NCI-H82 (cell line): Measurements from ENCODE around the gene GMPS.
A peak's percentile ranks its signal among the peaks of the same experiment; 100 is the strongest.
"Not testable (repeated sequence)": the region's sequence is repeated elsewhere in the genome, so short reads cannot be mapped to it uniquely, and the experiment has no call there.

Experiments used
- DNase-seq: peaks from one replicate; lab custom pipeline; 2025; lab: John Stamatoyannopoulos, UW

The GMPS gene

DNA sequence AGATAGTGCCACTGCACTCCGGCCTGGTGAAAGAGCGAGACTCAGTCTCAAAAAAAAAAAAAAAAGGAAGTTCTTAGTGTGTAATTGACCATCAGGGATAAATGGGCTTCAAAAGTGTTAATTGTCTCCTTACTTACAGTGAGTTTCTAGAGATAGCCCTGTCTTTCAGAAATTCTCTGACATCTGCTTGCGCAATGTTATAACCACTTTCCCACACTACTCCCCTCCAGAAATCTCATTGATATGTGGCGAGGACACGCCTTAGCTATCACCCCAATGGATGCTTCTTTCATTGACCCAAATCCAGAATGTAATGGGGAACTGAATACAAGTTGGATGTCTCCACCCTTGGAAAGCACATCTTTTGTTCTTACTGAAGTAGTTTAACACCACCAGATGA, 70.9 kb downstream of the GMPS start:
- DNase-seq, result no peak

GRCh38 chr3:155944081-155944480, 73.6 kb downstream of the GMPS start:
- DNase-seq, result no peak

- no peak for DNase-seq
These were observed 75.7 kb downstream of the GMPS start for GRCh38 chr3:155946178-155946577.

DNA sequence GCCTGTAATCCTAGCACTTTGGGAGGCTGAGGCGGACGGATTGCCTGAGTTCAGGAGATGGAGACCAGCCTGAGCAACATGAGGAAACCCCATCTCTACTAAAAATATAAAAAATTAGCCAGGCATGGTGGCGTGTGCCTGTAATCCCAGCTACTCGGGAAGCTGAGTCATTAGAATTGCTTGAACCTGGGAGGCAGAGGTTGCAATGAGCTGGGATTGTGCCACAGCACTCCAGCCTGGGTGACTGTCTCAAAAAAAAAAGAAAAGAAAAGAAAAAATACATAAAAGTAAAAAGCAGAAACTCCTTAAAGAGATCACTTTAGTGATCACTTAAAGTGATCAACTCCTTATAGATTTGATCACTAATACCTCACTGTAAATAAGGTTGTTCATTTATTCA, 78.0 kb downstream of the GMPS start:
- DNase-seq, result no peak

DNA sequence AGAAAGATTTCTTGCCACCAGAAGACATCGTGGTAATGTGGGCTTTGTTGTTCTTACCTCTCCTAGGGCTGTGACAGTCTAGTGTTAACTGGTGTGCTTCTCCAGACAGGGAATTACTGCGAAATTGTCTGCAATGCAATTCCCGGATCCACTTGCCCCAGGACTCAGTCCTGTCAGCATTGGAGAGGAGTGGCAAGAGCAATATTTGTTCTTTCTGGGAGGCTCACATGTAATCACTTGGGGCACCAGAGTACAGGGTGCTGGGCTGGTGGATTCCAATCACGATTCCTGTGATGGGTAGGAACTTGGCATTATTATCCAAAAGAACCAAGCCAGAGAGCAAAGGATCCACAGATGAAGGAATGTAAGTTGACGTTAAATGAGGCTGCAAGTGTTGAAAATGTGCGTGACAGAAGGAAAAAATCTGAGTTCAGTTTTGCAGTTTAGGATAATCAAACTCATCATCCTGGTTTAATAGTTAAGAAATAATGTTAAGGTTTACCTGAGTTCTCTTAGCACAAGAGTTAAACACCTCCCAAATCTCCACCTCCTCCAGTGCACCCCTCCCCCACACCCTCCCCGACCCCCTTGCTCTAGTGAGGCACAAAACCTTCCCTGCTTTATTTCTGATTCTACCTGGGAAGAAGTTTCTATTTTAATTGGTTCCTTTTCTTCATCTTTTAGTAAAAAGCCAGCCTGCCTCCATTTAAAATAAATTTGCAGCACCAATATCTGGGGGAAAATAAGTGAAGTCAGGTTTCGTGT, 79.2 kb downstream of the GMPS start:
- DNase-seq, result no peak

DNA sequence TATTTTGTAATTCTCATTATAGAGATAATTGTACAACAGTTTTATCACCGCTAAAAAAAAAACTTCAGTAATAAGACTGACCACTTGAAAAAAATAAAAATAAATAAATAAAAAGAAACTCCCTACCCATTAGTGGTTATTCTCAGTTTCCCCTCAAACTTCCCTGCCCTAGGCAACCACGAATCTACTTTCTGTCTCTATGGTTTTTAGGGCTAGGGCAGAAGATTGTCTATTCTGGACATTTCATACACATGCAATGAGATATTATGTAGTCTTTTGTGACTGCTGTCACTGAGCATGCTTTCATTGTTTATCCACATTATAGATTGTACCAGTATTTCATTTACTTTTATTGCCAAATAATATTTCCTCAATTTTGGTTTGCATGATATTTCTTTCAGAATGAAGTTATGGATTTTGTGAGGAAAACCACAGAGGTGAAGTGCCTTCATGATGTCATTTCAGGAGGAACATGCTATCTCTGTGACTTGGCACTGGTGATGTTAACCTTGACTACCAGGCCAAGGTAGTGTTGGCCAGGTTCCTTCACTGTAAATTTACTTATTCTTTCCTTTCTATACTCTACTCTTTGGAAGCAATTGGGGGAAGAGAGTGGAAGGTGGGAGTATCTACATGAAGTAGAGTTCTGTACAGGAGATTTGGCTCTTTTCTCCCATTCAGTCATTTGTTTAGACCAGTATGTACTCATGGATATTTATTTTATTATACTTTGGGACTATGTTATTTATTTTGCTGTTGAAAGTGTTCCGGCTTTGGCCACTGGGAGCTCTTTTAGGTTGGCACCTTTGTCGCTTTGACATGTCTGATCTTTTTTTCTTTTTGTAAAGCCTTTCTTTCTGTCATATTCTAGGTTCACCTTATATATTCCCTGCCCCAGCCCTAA, 86.3 kb downstream of the GMPS start:
- no peak for DNase-seq

DNA sequence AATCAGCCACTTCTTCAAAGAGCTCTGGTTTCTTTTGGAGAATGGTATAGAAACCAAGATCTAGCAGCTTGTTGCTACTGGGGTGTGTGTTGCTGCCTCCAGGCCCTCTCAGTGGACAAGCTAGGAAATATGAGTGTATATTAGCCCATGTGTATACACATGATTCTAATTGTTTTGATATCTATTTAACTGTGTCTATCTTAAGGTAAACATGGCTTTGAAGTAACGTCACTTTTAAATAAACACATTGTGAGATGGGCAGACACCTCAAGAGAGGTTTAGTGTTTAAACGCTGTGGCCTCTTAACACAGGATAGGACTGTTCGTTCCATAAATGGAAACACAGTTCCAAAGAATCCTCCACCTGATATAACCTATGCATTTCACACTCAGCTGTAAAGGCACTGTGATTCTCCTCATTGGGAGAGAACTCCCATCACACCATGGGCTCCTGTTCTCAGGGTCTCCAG, 87.0 kb downstream of the GMPS start:
- no peak for DNase-seq

DNA sequence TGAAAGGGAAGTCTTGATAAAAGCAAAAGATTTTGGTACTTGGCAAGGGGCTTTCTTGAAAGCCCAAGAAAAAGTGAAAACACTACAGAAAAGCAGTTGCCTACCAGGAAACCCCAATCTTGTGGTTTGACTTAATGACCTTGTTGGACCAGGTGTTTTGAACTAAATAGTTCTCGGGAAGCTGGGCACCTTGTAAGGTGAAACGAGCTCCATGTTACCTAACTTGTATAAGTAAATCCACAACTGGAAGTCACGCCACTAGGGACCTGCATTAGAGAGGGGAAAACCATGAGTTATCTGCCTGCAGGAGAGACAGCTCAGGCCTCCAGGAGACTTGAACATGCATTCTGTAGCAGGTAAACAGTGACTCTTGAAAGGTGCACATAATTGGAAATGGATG, 88.2 kb downstream of the GMPS start:
- DNase-seq, result no peak

- no peak for DNase-seq
These were observed 89.6 kb downstream of the GMPS start for GRCh38 chr3:155960060-155960459.

- DNase-seq, result not testable (repeated sequence)
These were observed 90.6 kb downstream of the GMPS start for GRCh38 chr3:155961044-155961443.

DNA sequence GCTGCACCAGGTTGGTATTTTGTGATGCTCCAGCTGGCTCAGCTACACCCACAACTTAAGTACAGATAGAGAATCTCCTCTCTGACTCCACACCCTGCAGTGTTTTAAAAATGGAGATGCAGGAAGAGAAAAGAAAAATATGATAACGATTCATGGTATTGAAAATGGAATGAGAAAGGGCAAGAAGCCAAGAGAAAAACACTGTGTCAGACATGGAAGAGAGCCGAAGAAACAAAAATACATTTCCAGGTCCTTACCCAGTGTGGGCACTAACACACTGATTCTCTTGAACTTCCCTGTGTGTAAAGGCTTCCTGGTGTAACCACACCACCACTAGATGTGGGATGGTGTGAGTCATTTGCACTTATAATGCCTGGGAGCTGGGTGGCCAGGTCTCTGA, 93.1 kb downstream of the GMPS start:
- no peak for DNase-seq

- no peak for DNase-seq
These were observed 99.9 kb downstream of the GMPS start for GRCh38 chr3:155970398-155970797.

DNA sequence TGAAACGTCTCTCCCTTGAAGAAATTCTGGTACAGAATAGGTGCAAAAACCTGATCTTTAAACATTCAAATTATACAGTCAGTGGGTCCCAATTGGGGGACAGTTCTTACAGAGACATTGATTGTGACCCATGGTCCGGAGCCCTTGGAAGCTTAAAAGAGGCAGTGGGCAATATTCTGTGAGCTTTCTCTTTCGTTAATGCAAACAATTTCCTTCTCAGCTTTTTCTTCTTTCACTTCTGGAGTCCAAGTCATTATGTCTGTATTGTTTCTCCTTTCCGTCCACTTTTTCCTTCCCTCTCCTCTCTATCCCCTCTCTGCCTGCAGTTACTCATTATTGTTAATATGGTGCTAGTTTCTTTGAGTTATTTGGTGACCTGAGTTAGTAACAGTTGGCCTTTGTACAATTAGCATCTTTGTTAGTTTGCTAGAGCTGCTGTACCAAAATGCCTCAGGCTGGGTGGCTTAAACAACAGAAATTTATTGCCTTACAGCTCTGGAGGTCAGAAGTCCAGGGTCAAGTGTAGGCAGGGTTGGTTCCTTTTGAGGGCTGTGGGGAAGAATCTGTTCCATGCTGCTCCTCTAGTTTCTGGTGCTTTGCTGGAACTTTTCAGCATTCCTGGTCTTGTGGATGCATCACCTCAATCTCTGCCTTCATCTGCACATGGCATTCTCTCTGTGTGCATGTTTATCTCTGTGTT, 102.6 kb downstream of the GMPS start:
- DNase-seq, result no peak

DNA sequence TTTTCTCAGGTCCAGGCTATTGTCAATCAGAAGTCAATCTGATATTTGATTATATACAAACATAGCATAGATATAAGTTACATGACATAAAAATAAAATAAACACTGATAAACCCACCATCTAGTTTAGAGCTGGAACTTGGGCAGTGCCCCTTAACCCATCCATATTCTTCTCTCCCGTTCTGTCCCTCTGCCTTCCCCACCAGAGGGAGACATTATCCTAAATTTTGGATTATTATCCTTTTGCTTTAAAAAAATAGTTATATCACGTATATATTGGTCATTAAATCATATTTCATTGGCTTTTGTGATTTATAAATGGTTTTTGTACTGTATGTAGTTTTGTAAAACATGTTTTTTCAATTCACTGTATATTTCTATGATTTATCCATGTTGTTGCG, 107.9 kb downstream of the GMPS start:
- no peak for DNase-seq

- no peak for DNase-seq
These were observed 109.3 kb downstream of the GMPS start for GRCh38 chr3:155979746-155980145.

DNA sequence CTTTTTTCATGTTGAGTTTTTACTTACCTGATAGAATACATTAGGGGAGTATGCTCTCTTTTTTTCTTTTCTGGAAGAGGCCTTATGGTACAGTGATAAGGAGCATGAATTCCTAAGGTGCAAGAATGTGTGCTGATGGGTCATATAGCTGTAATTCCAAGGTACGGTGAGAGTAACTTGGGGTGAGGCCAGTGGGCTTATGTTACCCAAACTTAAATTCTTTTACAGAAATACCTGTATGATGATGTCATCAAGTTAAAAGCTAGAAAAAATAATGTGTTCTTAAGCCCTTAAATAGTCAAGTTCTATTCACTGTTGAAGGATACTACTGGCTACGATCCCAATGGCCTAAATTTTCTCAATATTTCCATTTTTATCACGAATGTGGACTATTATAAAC, 111.2 kb downstream of the GMPS start:
- no peak for DNase-seq

- DNase-seq, result peak; percentile 25
These were observed 113.5 kb downstream of the GMPS start for GRCh38 chr3:155983834-155984474.

GRCh38 chr3:155984791-155985417, 114.5 kb downstream of the GMPS start:
- DNase-seq, result no peak

- DNase-seq, result no peak
These were observed 119.1 kb downstream of the GMPS start for GRCh38 chr3:155989536-155989935.

GRCh38 chr3:155991212-155991611, 120.8 kb downstream of the GMPS start:
- DNase-seq, result no peak

- no peak for DNase-seq
These were observed 121.4 kb downstream of the GMPS start for GRCh38 chr3:155991847-155992246.
